H9 (cell line): ENCODE data around the gene SNRNP25. TPM values are rescaled to one million over a fixed set of nuclear protein-coding genes. Genes with fewer than 3 reads are reported as not detected.
A peak's percentile ranks its signal among the peaks of the same experiment; 100 is the strongest.

Source experiments
- DNase-seq: peaks from one replicate; pipeline ENCODE4 v3.0.0-alpha.2; 2017
- H2AFZ ChIP-seq: one replicate; pipeline ENCODE4 v1.6.1; 2013; ENCODE audit warnings: mild to moderate bottlenecking, low read length, control low read depth, moderate library complexity
- H2AK5ac ChIP-seq: 2 replicates; pipeline ENCODE4 v1.6.1; 2013; ENCODE audit warnings: low read length, control low read depth, mixed read lengths; ENCODE audit not compliant: insufficient read length
- H2BK120ac ChIP-seq: one replicate; pipeline ENCODE4 v1.6.1; 2013; ENCODE audit warnings: low read depth, mild to moderate bottlenecking, low read length, control low read depth, inconsistent platforms; ENCODE audit not compliant: poor library complexity, severe bottlenecking
- H2BK12ac ChIP-seq: 2 replicates; pipeline ENCODE4 v1.6.1; 2013; ENCODE audit warnings: low read length, control low read depth, mixed read lengths, low read depth; ENCODE audit not compliant: insufficient read length
- H2BK15ac ChIP-seq: 2 replicates; pipeline ENCODE4 v1.6.1; 2013; ENCODE audit warnings: low read depth, low read length, control low read depth
- H2BK20ac ChIP-seq: one replicate; pipeline ENCODE4 v1.6.1; 2013; ENCODE audit warnings: low read depth, mild to moderate bottlenecking, low read length, control low read depth, inconsistent platforms; ENCODE audit not compliant: poor library complexity, severe bottlenecking
- H2BK5ac ChIP-seq: 2 replicates; pipeline ENCODE4 v1.6.1; 2013; ENCODE audit warnings: low read length, control low read depth, mixed read lengths; ENCODE audit not compliant: insufficient read length
- H3K14ac ChIP-seq: 2 replicates; pipeline ENCODE4 v1.6.1; 2013; ENCODE audit warnings: low read length, control low read depth; ENCODE audit not compliant: insufficient read depth
- H3K18ac ChIP-seq: 2 replicates; pipeline ENCODE4 v1.6.1; 2013; ENCODE audit warnings: low read depth, mild to moderate bottlenecking, mixed read lengths, low read length, control low read depth; ENCODE audit not compliant: insufficient read length
- H3K23ac ChIP-seq: 2 replicates; pipeline ENCODE4 v1.6.1; 2013; ENCODE audit warnings: low read length, control low read depth, mixed read lengths, low read depth; ENCODE audit not compliant: insufficient read length
- H3K23me2 ChIP-seq: 2 replicates; pipeline ENCODE4 v1.6.1; 2013; ENCODE audit warnings: low read depth, mild to moderate bottlenecking, mixed read lengths, low read length, control low read depth; ENCODE audit not compliant: insufficient read length, poor library complexity, severe bottlenecking
- H3K27ac ChIP-seq: 2 replicates; pipeline ENCODE4 v1.5.1; 2013; ENCODE audit warnings: low read length, control low read depth, mixed read lengths, low read depth; ENCODE audit not compliant: insufficient read length
- H3K27me3 ChIP-seq: 2 replicates; pipeline ENCODE4 v1.6.1; 2013; ENCODE audit warnings: low read length, control low read depth, inconsistent platforms; ENCODE audit not compliant: insufficient read depth
- H3K4ac ChIP-seq: 2 replicates; pipeline ENCODE4 v1.6.1; 2013; ENCODE audit warnings: low read depth, mild to moderate bottlenecking, control low read depth, inconsistent platforms, low read length, moderate library complexity
- H3K4me1 ChIP-seq: 2 replicates; pipeline ENCODE4 v1.6.1; 2013; ENCODE audit warnings: low read length, control low read depth, inconsistent platforms; ENCODE audit not compliant: insufficient read depth
- H3K4me2 ChIP-seq: 2 replicates; pipeline ENCODE4 v1.6.1; 2013; ENCODE audit warnings: low read length, control low read depth, mixed read lengths; ENCODE audit not compliant: insufficient read length, insufficient read depth
- H3K56ac ChIP-seq: 2 replicates; pipeline ENCODE4 v1.6.1; 2013; ENCODE audit warnings: low read depth, mild to moderate bottlenecking, mixed read lengths, low read length, control low read depth; ENCODE audit not compliant: insufficient read length
- H3K79me1 ChIP-seq: 2 replicates; pipeline ENCODE4 v1.6.1; 2013; ENCODE audit warnings: low read depth, mild to moderate bottlenecking, moderate library complexity, low read length, control low read depth, inconsistent platforms; ENCODE audit not compliant: insufficient read depth, poor library complexity, severe bottlenecking
- H3K79me2 ChIP-seq: 2 replicates; pipeline ENCODE4 v1.6.1; 2013; ENCODE audit warnings: low read length, control low read depth, inconsistent platforms; ENCODE audit not compliant: insufficient read depth
- H3K9ac ChIP-seq: 2 replicates; pipeline ENCODE4 v1.6.1; 2013; ENCODE audit warnings: low read length, control low read depth, mixed read lengths; ENCODE audit not compliant: insufficient read length; ENCODE audit errors: extremely low read depth
- H3K9me3 ChIP-seq: one replicate; pipeline ENCODE4 v1.6.1; 2013; ENCODE audit warnings: low read depth, low read length, inconsistent platforms; ENCODE audit not compliant: control insufficient read depth
- H3T11ph ChIP-seq: one replicate; pipeline ENCODE4 v1.6.1; 2013; ENCODE audit warnings: mild to moderate bottlenecking, low read length, control low read depth, inconsistent platforms
- H4K20me1 ChIP-seq: one replicate; pipeline ENCODE4 v1.6.1; 2013; ENCODE audit not compliant: control insufficient read depth, insufficient read length, insufficient read depth
- H4K5ac ChIP-seq: 2 replicates; pipeline ENCODE4 v1.6.1; 2013; ENCODE audit warnings: low read depth, mild to moderate bottlenecking, mixed read lengths, low read length, control low read depth; ENCODE audit not compliant: insufficient read length
- H4K8ac ChIP-seq: replicated peaks from 2 replicates; pipeline ENCODE4 v1.6.1; 2013; ENCODE audit warnings: low read length, control low read depth, mixed read lengths, low read depth; ENCODE audit not compliant: insufficient read length
- H4K91ac ChIP-seq: 2 replicates; pipeline ENCODE4 v1.6.1; 2013; ENCODE audit warnings: low read depth, mild to moderate bottlenecking, moderate library complexity, mixed read lengths, low read length, control low read depth; ENCODE audit not compliant: insufficient read length
- H3K27ac Mint-ChIP-seq, 3 experiments: 2 replicates in 2 of 3; 3 replicates in 1 of 3; pipeline ENCODE4 v1.8.0; 2020 to 2021; ENCODE audit warnings: mixed read lengths in 3 of 3, mild to moderate bottlenecking in 1 of 3, moderate library complexity in 1 of 3
- H3K27me3 Mint-ChIP-seq: 2 replicates; pipeline ENCODE4 v1.8.0; 2021; ENCODE audit warnings: low read depth, mild to moderate bottlenecking, moderate library complexity, mixed read lengths
- H3K36me3 Mint-ChIP-seq, 3 experiments: 2 replicates in 2 of 3; 3 replicates in 1 of 3; pipeline ENCODE4 v1.8.0; 2020 to 2021; ENCODE audit warnings: low read depth in 3 of 3, mixed read lengths in 3 of 3; ENCODE audit not compliant: insufficient read depth in 1 of 3
- H3K4me1 Mint-ChIP-seq, 2 experiments: 2 replicates each; pipeline ENCODE4 v1.8.0; 2020; ENCODE audit warnings: mixed read lengths in 2 of 2
- H3K4me3 Mint-ChIP-seq, 2 experiments: 2 replicates in 1 of 2; 3 replicates in 1 of 2; pipeline ENCODE4 v1.8.0; 2020 to 2021; ENCODE audit warnings: mild to moderate bottlenecking in 2 of 2, mixed read lengths in 2 of 2, moderate library complexity in 1 of 2
- H3K9me3 Mint-ChIP-seq, 2 experiments: 2 replicates in 1 of 2; 3 replicates in 1 of 2; pipeline ENCODE4 v1.8.0; 2020; ENCODE audit warnings: mild to moderate bottlenecking in 2 of 2, mixed read lengths in 2 of 2, moderate library complexity in 1 of 2
- CTCF ChIP-seq: fragments of 200-600 bp; sonication (generic); conservative IDR thresholded peaks from 3 replicates; pipeline ENCODE4 v1.8.0; 2021; ENCODE audit warnings: antibody characterized with exemption, mild to moderate bottlenecking
- WGBS: extraction: QIAGEN DNeasy Blood & Tissue Kit; methylation state at CpG from one replicate; pipeline ENCODE4 v1.1.7; 2013; ENCODE audit warnings: missing lambda C conversion rate, low lambda C conversion rate, mixed read lengths; ENCODE audit not compliant: insufficient read length; ENCODE audit errors: extremely low coverage; 5-methylcytosine and 5-hydroxymethylcytosine counted together
- total RNA-seq: library from RNA; stranded (reverse); gene quantifications from 2 replicates; pipeline ENCODE4 v1.2.1, GENCODE V29; 2021

The SNRNP25 gene
- total RNA-seq, 1 experiment from 2014 or later = 78.5 TPM

- H3K36me3 Mint-ChIP-seq = no peaks in the 10 kb centered on the region
- no peak overlapping the region for H3K27ac ChIP-seq
- H2BK120ac ChIP-seq = no peak overlapping the region
- no peaks in the 10 kb centered on the region for H3K27me3 Mint-ChIP-seq
- H3T11ph ChIP-seq = no peak overlapping the region
- no peak overlapping the region for H4K5ac ChIP-seq
- no peak for TF ChIP-seq CTCF
- H4K20me1 ChIP-seq = no peaks in the 10 kb centered on the region
- H2AK5ac ChIP-seq = no peak overlapping the region
- H3K9ac ChIP-seq = no peak overlapping the region
- no peak overlapping the region for H3K27ac Mint-ChIP-seq
- H2BK15ac ChIP-seq = no peak overlapping the region
- no peak overlapping the region for H3K4me2 ChIP-seq
- H3K4ac ChIP-seq = no peak overlapping the region
- H2BK5ac ChIP-seq = no peak overlapping the region
- H4K8ac ChIP-seq = no peak overlapping the region
- no peak overlapping the region for H2BK20ac ChIP-seq
- no peak overlapping the region for H2BK12ac ChIP-seq
- no peaks in the 10 kb centered on the region for H3K27me3 ChIP-seq
- DNase-seq = no peak
- H3K23me2 ChIP-seq = no peaks in the 10 kb centered on the region
- no peaks in the 10 kb centered on the region for H3K4me1 Mint-ChIP-seq
- H3K14ac ChIP-seq = no peak overlapping the region
- peak overlapping the region; percentile 55 to 70; a peak in 4 of 5 replicates for H3K4me3 Mint-ChIP-seq
- H3K79me1 ChIP-seq = no peaks in the 10 kb centered on the region
- H3K18ac ChIP-seq = no peak overlapping the region
- H3K23ac ChIP-seq = no peak overlapping the region
- H3K4me1 ChIP-seq = no peaks in the 10 kb centered on the region
- no peak overlapping the region for H4K91ac ChIP-seq
- H2AFZ ChIP-seq = no peak overlapping the region
- no CpG with 5 or more reads among the region's 48 CpGs for WGBS
- H3K9me3 ChIP-seq = no peaks in the 10 kb centered on the region
- H3K56ac ChIP-seq = no peak overlapping the region
- H3K79me2 ChIP-seq = no peaks in the 10 kb centered on the region
- no peaks in the 10 kb centered on the region for H3K9me3 Mint-ChIP-seq
Measured at GRCh38 chr16:9903-10665, 43.5 kb upstream of the SNRNP25 start.
